Neural cell (in vitro differentiated cells): ENCODE results near the gene CDC123. TPM values are rescaled to one million over a fixed set of nuclear protein-coding genes. Genes with fewer than 3 reads are reported as not detected.

Experiments
- H2AFZ ChIP-seq: fragments of 200-600, 300-800 bp; sonication (generic), shearing (Covaris generic); 2 replicates; pipeline ENCODE4 v1.6.0; 2014; ENCODE audit warnings: low read depth, mild to moderate bottlenecking, antibody characterized with exemption, low read length, moderate library complexity
- H3F3A ChIP-seq: fragments of 200-600 bp; shearing (Covaris generic); 2 replicates; pipeline ENCODE4 v1.6.1; 2016; ENCODE audit warnings: mild to moderate bottlenecking, moderate library complexity, mixed read lengths, antibody characterized with exemption, low read length; ENCODE audit not compliant: insufficient read depth, poor library complexity, severe bottlenecking
- H3K27ac ChIP-seq: fragments of 200-600, 300-800 bp; sonication (generic), shearing (Covaris generic); 2 replicates; pipeline ENCODE4 v1.5.1; 2014; ENCODE audit warnings: mild to moderate bottlenecking, low read length, moderate library complexity
- H3K27me3 ChIP-seq: fragments of 300-800, 200-600 bp; sonication (generic), shearing (Covaris generic); 2 replicates; pipeline ENCODE4 v1.6.0; 2014; ENCODE audit warnings: mild to moderate bottlenecking, low read depth, low read length, moderate library complexity; ENCODE audit not compliant: insufficient read depth
- H3K36me3 ChIP-seq: fragments of 300-800, 200-600 bp; sonication (generic), shearing (Covaris generic); 2 replicates; pipeline ENCODE4 v1.5.1; 2014; ENCODE audit warnings: mild to moderate bottlenecking, antibody characterized with exemption, low read length, moderate library complexity; ENCODE audit not compliant: insufficient read depth
- H3K4me2 ChIP-seq: fragments of 300-800, 200-600 bp; sonication (generic), shearing (Covaris generic); 2 replicates; pipeline ENCODE4 v1.6.0; 2014; ENCODE audit warnings: mild to moderate bottlenecking, low read length
- H3K4me3 ChIP-seq: fragments of 300-800, 200-600 bp; sonication (generic), shearing (Covaris generic); 2 replicates; pipeline ENCODE4 v1.5.1; 2014; ENCODE audit warnings: mild to moderate bottlenecking, low read length, moderate library complexity
- H3K79me2 ChIP-seq: fragments of 200-600 bp; shearing (Covaris generic); replicated peaks from 2 replicates; pipeline ENCODE4 v1.6.0; 2014; ENCODE audit warnings: mild to moderate bottlenecking, low read length, moderate library complexity; ENCODE audit not compliant: insufficient read depth
- H3K9ac ChIP-seq: fragments of 300-800, 200-600 bp; sonication (generic), shearing (Covaris generic); 2 replicates; pipeline ENCODE4 v1.6.1; 2016; ENCODE audit warnings: mild to moderate bottlenecking, low read length, mixed read lengths
- H3K9me2 ChIP-seq: fragments of 200-600 bp; shearing (Covaris generic); 2 replicates; pipeline ENCODE4 v1.6.1; 2016; ENCODE audit warnings: mild to moderate bottlenecking, low read length, mixed read lengths; ENCODE audit not compliant: insufficient read depth
- H3K9me3 ChIP-seq: fragments of 200-600, 300-800 bp; sonication (generic), shearing (Covaris generic); 2 replicates; pipeline ENCODE4 v1.6.1; 2016; ENCODE audit warnings: mild to moderate bottlenecking, mixed run types, low read length, moderate library complexity, mixed read lengths
- H4K20me1 ChIP-seq: fragments of 200-600 bp; shearing (Covaris generic); 2 replicates; pipeline ENCODE4 v1.6.1; 2016; ENCODE audit warnings: mild to moderate bottlenecking, mixed run types; ENCODE audit not compliant: insufficient read depth
- EP300 ChIP-seq: fragments of 450-650 bp; conservative IDR thresholded peaks from 2 replicates; pipeline ENCODE4 v1.6.1; 2014; ENCODE audit warnings: antibody characterized with exemption, mild to moderate bottlenecking, moderate library complexity; ENCODE audit not compliant: poor library complexity, severe bottlenecking
- EZH2 ChIP-seq: fragments of 200-600, 300-800 bp; shearing (Covaris generic), sonication (generic); IDR thresholded peaks from 2 replicates; pipeline ENCODE4 v1.6.1; 2014; ENCODE audit warnings: antibody characterized with exemption, low read length, borderline replicate concordance, mild to moderate bottlenecking; ENCODE audit not compliant: insufficient read depth, poor library complexity, severe bottlenecking
- MXI1 ChIP-seq: fragments of 450-650 bp; conservative IDR thresholded peaks from 2 replicates; pipeline ENCODE4 v1.6.1; 2014; ENCODE audit warnings: antibody characterized with exemption, mild to moderate bottlenecking; ENCODE audit not compliant: poor library complexity, severe bottlenecking
- POLR2AphosphoS5 ChIP-seq: IDR thresholded peaks from 2 replicates; pipeline ENCODE4 v1.6.1; 2012
- RAD21 ChIP-seq: fragments of 450-650 bp; conservative IDR thresholded peaks from 2 replicates; pipeline ENCODE4 v1.6.1; 2014; ENCODE audit warnings: antibody characterized with exemption, mild to moderate bottlenecking, moderate library complexity
- SMC3 ChIP-seq: fragments of 450-650 bp; conservative IDR thresholded peaks from 2 replicates; pipeline ENCODE4 v1.6.1; 2014; ENCODE audit warnings: antibody characterized with exemption, mild to moderate bottlenecking, moderate library complexity; ENCODE audit not compliant: poor library complexity
- TAF1 ChIP-seq: IDR thresholded peaks from 2 replicates; pipeline ENCODE4 v1.6.1; 2012; ENCODE audit warnings: low read depth
- polyA plus RNA-seq: library from polyadenylated mRNA; depleted of rRNA; stranded (reverse); fragments of >200 nt; gene quantifications from 2 replicates; pipeline ENCODE4 v1.2.3, GENCODE V29; 2014
- TF ChIP-seq, protein P1 (sequence below): IDR thresholded peaks from 2 replicates; pipeline ENCODE4 v1.6.1; 2012; ENCODE audit warnings: borderline replicate concordance
- TF ChIP-seq, protein P2 (sequence below): fragments of 450-650 bp; IDR thresholded peaks from 2 replicates; pipeline ENCODE4 v1.5.1; 2014; ENCODE audit warnings: antibody characterized with exemption, mild to moderate bottlenecking, moderate library complexity; ENCODE audit not compliant: poor library complexity, severe bottlenecking

CDC123 gene
- polyA plus RNA-seq, 1 donor from 2014 or later, result 110 TPM

- Histone ChIP-seq H3K79me2 (no peaks in the 10 kb centered on the region), H3K27ac (no peak overlapping the region), H2AFZ (no peak overlapping the region), H3K9me2 (no peaks in the 10 kb centered on the region), H3K27me3 (no peaks in the 10 kb centered on the region), H4K20me1 (no peaks in the 10 kb centered on the region), H3F3A (no peaks in the 10 kb centered on the region), H3K36me3 (no peaks in the 10 kb centered on the region), H3K4me2 (no peak overlapping the region), H3K4me3 (no peak overlapping the region), H3K9ac (no peak overlapping the region), H3K9me3 (no peaks in the 10 kb centered on the region)
- TF ChIP-seq, protein P1, sequence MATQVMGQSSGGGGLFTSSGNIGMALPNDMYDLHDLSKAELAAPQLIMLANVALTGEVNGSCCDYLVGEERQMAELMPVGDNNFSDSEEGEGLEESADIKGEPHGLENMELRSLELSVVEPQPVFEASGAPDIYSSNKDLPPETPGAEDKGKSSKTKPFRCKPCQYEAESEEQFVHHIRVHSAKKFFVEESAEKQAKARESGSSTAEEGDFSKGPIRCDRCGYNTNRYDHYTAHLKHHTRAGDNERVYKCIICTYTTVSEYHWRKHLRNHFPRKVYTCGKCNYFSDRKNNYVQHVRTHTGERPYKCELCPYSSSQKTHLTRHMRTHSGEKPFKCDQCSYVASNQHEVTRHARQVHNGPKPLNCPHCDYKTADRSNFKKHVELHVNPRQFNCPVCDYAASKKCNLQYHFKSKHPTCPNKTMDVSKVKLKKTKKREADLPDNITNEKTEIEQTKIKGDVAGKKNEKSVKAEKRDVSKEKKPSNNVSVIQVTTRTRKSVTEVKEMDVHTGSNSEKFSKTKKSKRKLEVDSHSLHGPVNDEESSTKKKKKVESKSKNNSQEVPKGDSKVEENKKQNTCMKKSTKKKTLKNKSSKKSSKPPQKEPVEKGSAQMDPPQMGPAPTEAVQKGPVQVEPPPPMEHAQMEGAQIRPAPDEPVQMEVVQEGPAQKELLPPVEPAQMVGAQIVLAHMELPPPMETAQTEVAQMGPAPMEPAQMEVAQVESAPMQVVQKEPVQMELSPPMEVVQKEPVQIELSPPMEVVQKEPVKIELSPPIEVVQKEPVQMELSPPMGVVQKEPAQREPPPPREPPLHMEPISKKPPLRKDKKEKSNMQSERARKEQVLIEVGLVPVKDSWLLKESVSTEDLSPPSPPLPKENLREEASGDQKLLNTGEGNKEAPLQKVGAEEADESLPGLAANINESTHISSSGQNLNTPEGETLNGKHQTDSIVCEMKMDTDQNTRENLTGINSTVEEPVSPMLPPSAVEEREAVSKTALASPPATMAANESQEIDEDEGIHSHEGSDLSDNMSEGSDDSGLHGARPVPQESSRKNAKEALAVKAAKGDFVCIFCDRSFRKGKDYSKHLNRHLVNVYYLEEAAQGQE, result no peak
- TF ChIP-seq RAD21, result no peak
- TF ChIP-seq, protein P2, sequence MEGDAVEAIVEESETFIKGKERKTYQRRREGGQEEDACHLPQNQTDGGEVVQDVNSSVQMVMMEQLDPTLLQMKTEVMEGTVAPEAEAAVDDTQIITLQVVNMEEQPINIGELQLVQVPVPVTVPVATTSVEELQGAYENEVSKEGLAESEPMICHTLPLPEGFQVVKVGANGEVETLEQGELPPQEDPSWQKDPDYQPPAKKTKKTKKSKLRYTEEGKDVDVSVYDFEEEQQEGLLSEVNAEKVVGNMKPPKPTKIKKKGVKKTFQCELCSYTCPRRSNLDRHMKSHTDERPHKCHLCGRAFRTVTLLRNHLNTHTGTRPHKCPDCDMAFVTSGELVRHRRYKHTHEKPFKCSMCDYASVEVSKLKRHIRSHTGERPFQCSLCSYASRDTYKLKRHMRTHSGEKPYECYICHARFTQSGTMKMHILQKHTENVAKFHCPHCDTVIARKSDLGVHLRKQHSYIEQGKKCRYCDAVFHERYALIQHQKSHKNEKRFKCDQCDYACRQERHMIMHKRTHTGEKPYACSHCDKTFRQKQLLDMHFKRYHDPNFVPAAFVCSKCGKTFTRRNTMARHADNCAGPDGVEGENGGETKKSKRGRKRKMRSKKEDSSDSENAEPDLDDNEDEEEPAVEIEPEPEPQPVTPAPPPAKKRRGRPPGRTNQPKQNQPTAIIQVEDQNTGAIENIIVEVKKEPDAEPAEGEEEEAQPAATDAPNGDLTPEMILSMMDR, result no peak
- TF ChIP-seq EP300, result no peak
- no peak for TF ChIP-seq MXI1
- no peak for TF ChIP-seq SMC3
- no peak for TF ChIP-seq TAF1
- TF ChIP-seq EZH2, result no peak
- no peak for TF ChIP-seq POLR2AphosphoS5
Observed at GRCh38 chr10:12299222-12299965, 103.4 kb downstream of the CDC123 start.

Other genes starting within 250 kb of the CDC123 start
- gene UPF2, start 153.4 kb upstream of the CDC123 start, polyA plus RNA-seq, result 12.3 and 14.3 TPM in 2 replicates
- 24.0 and 24.9 TPM in 2 replicates for gene DHTKD1, start 127.2 kb upstream of the CDC123 start, polyA plus RNA-seq
- 75.4 and 83.1 TPM in 2 replicates for gene SEC61A2, start 66.5 kb upstream of the CDC123 start, polyA plus RNA-seq
- gene NUDT5, start 297 bp upstream of the CDC123 start, polyA plus RNA-seq, result 33.9 and 44.2 TPM in 2 replicates
- gene CAMK1D, start 153.4 kb downstream of the CDC123 start, polyA plus RNA-seq, result 13.8 and 18.6 TPM in 2 replicates